Activated CD4-positive, alpha-beta T cell treated with anti-CD3 and anti-CD28 coated beads for 36 hours (primary cell): ENCODE results near the gene DDB1. TPM values are rescaled to one million over a fixed set of nuclear protein-coding genes. Genes with fewer than 3 reads are reported as not detected.

Experiments used
- ATAC-seq: fragments of 200-7000 bp; cut with Tn5 transposase; one replicate; pipeline ENCODE4 v1.10.0; 2021; ENCODE audit warnings: mild to moderate bottlenecking, moderate library complexity
- CTCF ChIA-PET: fragments of 350-600 bp; sonication (Branson Sonifier 250); formaldehyde crosslinking; loops from one replicate; lab custom pipeline; 2021; ENCODE audit warnings: antibody characterized with exemption; lab: Charles Lee
- POLR2A ChIA-PET: fragments of 350-600 bp; sonication (Branson Sonifier 250); formaldehyde crosslinking; loops from one replicate; lab custom pipeline; 2021; ENCODE audit warnings: antibody characterized with exemption, inconsistent platforms; lab: Charles Lee
- DNase-seq: peaks from one replicate; pipeline ENCODE4 v3.0.0-alpha.2; 2020
- H3K27ac Mint-ChIP-seq: one replicate; pipeline ENCODE4 v1.8.0; 2021; ENCODE audit warnings: mixed read lengths
- H3K27me3 Mint-ChIP-seq: one replicate; pipeline ENCODE4 v1.8.0; 2021; ENCODE audit warnings: mixed read lengths
- H3K36me3 Mint-ChIP-seq: one replicate; pipeline ENCODE4 v1.8.0; 2021; ENCODE audit warnings: low read depth, mixed read lengths
- H3K4me1 Mint-ChIP-seq: one replicate; pipeline ENCODE4 v1.8.0; 2021; ENCODE audit warnings: mixed read lengths
- H3K4me3 Mint-ChIP-seq: one replicate; pipeline ENCODE4 v1.8.0; 2021; ENCODE audit warnings: mild to moderate bottlenecking, moderate library complexity, mixed read lengths
- H3K9me3 Mint-ChIP-seq: one replicate; pipeline ENCODE4 v1.8.0; 2021; ENCODE audit warnings: low read depth, mixed read lengths
- intact Hi-C, 2 experiments: fragments of 100-400 bp; cut with DNase I in 1 of 2; cut with micrococcal nuclease in 1 of 2; formaldehyde crosslinking; loops; one replicate each; pipeline versions ENCODE4 v1.14.2 to v1.15.1; 2022 to 2024; cut with DNase I, micrococcal nuclease
- total RNA-seq, 2 experiments: library from RNA; stranded (reverse); gene quantifications; one replicate each; pipeline ENCODE4 v1.2.3, GENCODE V29; 2021

Gene DDB1
- total RNA-seq, 2 experiments from 2014 or later: 258 to 268 TPM

- CTCF ChIA-PET: interaction anchor here (0.6 kb wide), 1 partner anchor 364 kb away, joined by 3 read pairs; no protein-coding TSS in a partner anchor
- ATAC-seq: no peak
- no peaks in the 10 kb centered on the region for H3K9me3 Mint-ChIP-seq
- POLR2A ChIA-PET: no interaction called here
- no peak overlapping the region for H3K4me3 Mint-ChIP-seq
- H3K36me3 Mint-ChIP-seq: peaks cover 19% of the 10 kb centered on the region
- H3K27me3 Mint-ChIP-seq: no peaks in the 10 kb centered on the region
- H3K4me1 Mint-ChIP-seq: no peaks in the 10 kb centered on the region
- intact Hi-C loops: no loop called here
- DNase-seq: no peak
- no peak overlapping the region for H3K27ac Mint-ChIP-seq
These were observed 51.9 kb downstream of the DDB1 start for GRCh38 chr11:61280883-61281580.

GRCh38 chr11:61279934-61280659, 52.8 kb downstream of the DDB1 start:
- Mint-ChIP-seq H3K9me3 (no peaks in the 10 kb centered on the region), H3K27me3 (no peaks in the 10 kb centered on the region), H3K4me1 (no peaks in the 10 kb centered on the region), H3K27ac (no peak overlapping the region), H3K36me3 (peaks cover 12% of the 10 kb centered on the region), H3K4me3 (no peak overlapping the region)
- ChIA-PET CTCF (no interaction called here), POLR2A (no interaction called here)
- ATAC-seq (no peak), DNase-seq (no peak)
- intact Hi-C loops: no loop called here

GRCh38 chr11:61278001-61278470, 54.9 kb downstream of the DDB1 start:
- Mint-ChIP-seq H3K27ac (no peak overlapping the region), H3K4me3 (no peak overlapping the region), H3K4me1 (no peaks in the 10 kb centered on the region), H3K36me3 (peaks cover 4% of the 10 kb centered on the region), H3K27me3 (no peaks in the 10 kb centered on the region), H3K9me3 (no peaks in the 10 kb centered on the region)
- POLR2A ChIA-PET: interaction anchor here (0.7 kb wide), 1 partner anchor 30 kb away, joined by 3 read pairs; no protein-coding TSS in a partner anchor
- no peak for DNase-seq
- intact Hi-C loops: no loop called here
- no peak for ATAC-seq
- CTCF ChIA-PET: interaction anchor here (0.6 to 0.7 kb wide), 2 partner anchors 12 to 1453 kb away, joined by 3 to 4 read pairs; no protein-coding TSS in a partner anchor

GRCh38 chr11:61277186-61278000, 55.5 kb downstream of the DDB1 start:
- Mint-ChIP-seq H3K36me3 (peaks cover 4% of the 10 kb centered on the region), H3K9me3 (no peaks in the 10 kb centered on the region), H3K27me3 (no peaks in the 10 kb centered on the region), H3K4me1 (no peaks in the 10 kb centered on the region), H3K4me3 (no peak overlapping the region), H3K27ac (no peak overlapping the region)
- DNase-seq: no peak
- ChIA-PET POLR2A (interaction anchor here (0.6 to 0.7 kb wide), 3 partner anchors 31 to 478 kb away, joined by 3 read pairs; no protein-coding TSS in a partner anchor), CTCF (no interaction called here)
- intact Hi-C loops: no loop called here
- ATAC-seq: no peak

GRCh38 chr11:61275191-61275590, 57.7 kb downstream of the DDB1 start:
- POLR2A ChIA-PET: interaction anchor here (1.1 kb wide), 1 partner anchor 20 kb away, joined by 3 read pairs; the partner anchor contains the start of gene VWCE
- no peak overlapping the region for H3K4me3 Mint-ChIP-seq
- no peaks in the 10 kb centered on the region for H3K4me1 Mint-ChIP-seq
- no peaks in the 10 kb centered on the region for H3K27me3 Mint-ChIP-seq
- no peaks in the 10 kb centered on the region for H3K9me3 Mint-ChIP-seq
- intact Hi-C loops: no loop called here
- H3K36me3 Mint-ChIP-seq: no peaks in the 10 kb centered on the region
- CTCF ChIA-PET: interaction anchor here (1.2 kb wide), 2 partner anchors 19 to 21 kb away, joined by 3 to 4 read pairs; no protein-coding TSS in a partner anchor
- DNase-seq (no peak), ATAC-seq (no peak)
- H3K27ac Mint-ChIP-seq: no peak overlapping the region

GRCh38 chr11:61274084-61274483, 58.8 kb downstream of the DDB1 start:
- Mint-ChIP-seq H3K4me3 (no peak overlapping the region), H3K4me1 (no peaks in the 10 kb centered on the region), H3K27me3 (no peaks in the 10 kb centered on the region), H3K9me3 (no peaks in the 10 kb centered on the region), H3K27ac (no peak overlapping the region), H3K36me3 (no peaks in the 10 kb centered on the region)
- ChIA-PET CTCF (no interaction called here), POLR2A (interaction anchor here (1.1 kb wide), 1 partner anchor 21 kb away, joined by 3 read pairs; the partner anchor contains the start of gene VWCE)
- intact Hi-C loops: no loop called here
- ATAC-seq: no peak
- DNase-seq: no peak

GRCh38 chr11:61273178-61274078, 59.5 kb downstream of the DDB1 start:
- DNase-seq: no peak
- Mint-ChIP-seq H3K27ac (no peak overlapping the region), H3K36me3 (no peaks in the 10 kb centered on the region), H3K9me3 (no peaks in the 10 kb centered on the region), H3K4me1 (no peaks in the 10 kb centered on the region), H3K27me3 (no peaks in the 10 kb centered on the region), H3K4me3 (no peak overlapping the region)
- ATAC-seq: no peak
- ChIA-PET POLR2A (no interaction called here), CTCF (interaction anchor here (1.2 kb wide), 1 partner anchor 162 kb away, joined by 3 read pairs; no protein-coding TSS in a partner anchor)
- intact Hi-C loops: no loop called here

- no peaks in the 10 kb centered on the region for H3K9me3 Mint-ChIP-seq
- H3K27me3 Mint-ChIP-seq: no peaks in the 10 kb centered on the region
- intact Hi-C loops: no loop called here
- DNase-seq (no peak), ATAC-seq (no peak)
- H3K4me3 Mint-ChIP-seq: no peak overlapping the region
- ChIA-PET POLR2A (no interaction called here), CTCF (interaction anchor here (1.2 kb wide), 1 partner anchor 163 kb away, joined by 3 read pairs; no protein-coding TSS in a partner anchor)
- H3K36me3 Mint-ChIP-seq: no peaks in the 10 kb centered on the region
- no peaks in the 10 kb centered on the region for H3K4me1 Mint-ChIP-seq
- H3K27ac Mint-ChIP-seq: no peak overlapping the region
These were observed 60.2 kb downstream of the DDB1 start for GRCh38 chr11:61272731-61273130.

GRCh38 chr11:61270354-61271076, 62.4 kb downstream of the DDB1 start:
- ChIA-PET POLR2A (interaction anchor here (0.7 kb wide), 1 partner anchor 286 kb away, joined by 8 read pairs; no protein-coding TSS in a partner anchor), CTCF (interaction anchor here (0.6 to 1.2 kb wide), 4 partner anchors 24 to 1204 kb away, joined by 3 to 4 read pairs (median 3); no protein-coding TSS in a partner anchor)
- ATAC-seq (peak; percentile 76), DNase-seq (no peak)
- Mint-ChIP-seq H3K27me3 (no peaks in the 10 kb centered on the region), H3K36me3 (no peaks in the 10 kb centered on the region), H3K4me1 (no peaks in the 10 kb centered on the region), H3K4me3 (no peak overlapping the region), H3K27ac (no peak overlapping the region), H3K9me3 (no peaks in the 10 kb centered on the region)
- intact Hi-C loops: no loop called here
